Mesenchymal stem cell (in vitro differentiated cells and primary cell): Measurements from ENCODE around the gene CCL3.
A peak's percentile ranks its signal among the peaks of the same experiment; 100 is the strongest.

Source experiments
- DNase-seq: peaks from one replicate; pipeline ENCODE4 v3.0.0-alpha.2; 2013
- H2AFZ ChIP-seq: one replicate; pipeline ENCODE4 v1.6.1; 2013; ENCODE audit warnings: low read depth, mild to moderate bottlenecking, control low read depth, inconsistent platforms, low read length, moderate library complexity
- H2AK5ac ChIP-seq: 2 replicates; pipeline ENCODE4 v1.6.1; 2013; ENCODE audit warnings: low read length, moderate library complexity, mild to moderate bottlenecking, inconsistent platforms; ENCODE audit not compliant: severe bottlenecking
- H2BK120ac ChIP-seq: one replicate; pipeline ENCODE4 v1.6.1; 2013; ENCODE audit warnings: low read depth, mild to moderate bottlenecking, inconsistent platforms, low read length, moderate library complexity
- H2BK12ac ChIP-seq, 2 experiments: one replicate each; pipeline ENCODE4 v1.6.1; 2013; ENCODE audit warnings: inconsistent platforms in 2 of 2, low read length in 2 of 2, mild to moderate bottlenecking in 2 of 2, moderate library complexity in 2 of 2, control low read depth in 1 of 2
- H2BK15ac ChIP-seq: one replicate; pipeline ENCODE4 v1.6.1; 2013; ENCODE audit warnings: mild to moderate bottlenecking, low read depth, inconsistent platforms; ENCODE audit not compliant: poor library complexity, severe bottlenecking
- H2BK5ac ChIP-seq: 2 replicates; pipeline ENCODE4 v1.6.1; 2013; ENCODE audit warnings: low read depth, mild to moderate bottlenecking, low read length, control low read depth, inconsistent platforms; ENCODE audit not compliant: poor library complexity, severe bottlenecking
- H3K14ac ChIP-seq, 2 experiments: one replicate each; pipeline ENCODE4 v1.6.1; 2013; ENCODE audit warnings: inconsistent platforms in 2 of 2, low read length in 2 of 2, control low read depth in 1 of 2, mild to moderate bottlenecking in 1 of 2, moderate library complexity in 1 of 2
- H3K18ac ChIP-seq, 2 experiments: one replicate each; pipeline ENCODE4 v1.6.1; 2013; ENCODE audit warnings: inconsistent platforms in 2 of 2, low read length in 2 of 2, control low read depth in 1 of 2, low read depth in 1 of 2, mild to moderate bottlenecking in 1 of 2
- H3K23ac ChIP-seq, 2 experiments: one replicate each; pipeline ENCODE4 v1.6.1; 2013; ENCODE audit warnings: inconsistent platforms in 2 of 2, low read length in 2 of 2, mild to moderate bottlenecking in 2 of 2, moderate library complexity in 2 of 2, control low read depth in 1 of 2
- H3K27ac ChIP-seq: 2 replicates; pipeline ENCODE4 v1.5.1; 2013; ENCODE audit warnings: mild to moderate bottlenecking, moderate library complexity, low read length, control low read depth, inconsistent platforms; ENCODE audit not compliant: poor library complexity, severe bottlenecking
- H3K27me3 ChIP-seq, 2 experiments: 2 replicates each; pipeline versions ENCODE4 v1.6.1 to v1.7.0; 2013; ENCODE audit warnings: low read length in 2 of 2, mild to moderate bottlenecking in 2 of 2, moderate library complexity in 2 of 2, control low read depth in 1 of 2, inconsistent platforms in 1 of 2; ENCODE audit not compliant: control insufficient read depth in 1 of 2, insufficient read depth in 1 of 2
- H3K36me3 ChIP-seq, 2 experiments: 2 replicates each; pipeline versions ENCODE4 v1.6.1 to v1.7.0; 2013; ENCODE audit warnings: low read length in 2 of 2, control low read depth in 1 of 2, inconsistent platforms in 1 of 2, low read depth in 1 of 2, mild to moderate bottlenecking in 1 of 2; ENCODE audit not compliant: insufficient read depth in 2 of 2, control insufficient read depth in 1 of 2
- H3K4ac ChIP-seq, 2 experiments: one replicate each; pipeline ENCODE4 v1.6.1; 2013; ENCODE audit warnings: inconsistent platforms in 2 of 2, low read length in 2 of 2, mild to moderate bottlenecking in 2 of 2, moderate library complexity in 2 of 2, control low read depth in 1 of 2, low read depth in 1 of 2
- H3K4me1 ChIP-seq: 2 replicates; pipeline ENCODE4 v1.6.1; 2013; ENCODE audit warnings: low read depth, low read length, control low read depth; ENCODE audit not compliant: control insufficient read depth, insufficient read depth
- H3K4me2 ChIP-seq: 2 replicates; pipeline ENCODE4 v1.6.1; 2013; ENCODE audit warnings: low read length, mild to moderate bottlenecking, inconsistent platforms; ENCODE audit not compliant: poor library complexity, severe bottlenecking
- H3K4me3 ChIP-seq, 2 experiments: 2 replicates each; pipeline versions ENCODE4 v1.5.1 to v1.7.0; 2013; ENCODE audit warnings: low read length in 2 of 2, mild to moderate bottlenecking in 2 of 2, control low read depth in 1 of 2, low read depth in 1 of 2; ENCODE audit not compliant: insufficient read depth in 1 of 2
- H3K79me1 ChIP-seq: replicated peaks from 2 replicates; pipeline ENCODE4 v1.6.1; 2013; ENCODE audit warnings: mild to moderate bottlenecking, control low read depth, low read length, inconsistent platforms; ENCODE audit not compliant: poor library complexity, severe bottlenecking
- H3K9ac ChIP-seq: 2 replicates; pipeline ENCODE4 v1.7.0; 2013; ENCODE audit warnings: mild to moderate bottlenecking, low read length, moderate library complexity
- H3K9me3 ChIP-seq: 2 replicates; pipeline ENCODE4 v1.7.0; 2013; ENCODE audit warnings: mild to moderate bottlenecking, low read length; ENCODE audit not compliant: control insufficient read depth
- H4K8ac ChIP-seq: one replicate; pipeline ENCODE4 v1.6.1; 2013; ENCODE audit warnings: inconsistent platforms, mild to moderate bottlenecking, low read length, moderate library complexity
- H4K91ac ChIP-seq: one replicate; pipeline ENCODE4 v1.6.1; 2013; ENCODE audit warnings: mild to moderate bottlenecking, low read length, inconsistent platforms
- WGBS: methylation state at CpG from one replicate; pipeline ENCODE4 v1.1.7; 2013; ENCODE audit warnings: mixed read lengths; 5-methylcytosine and 5-hydroxymethylcytosine counted together

The CCL3 gene

GRCh38 chr17:36066365-36066985 is 23.5 kb downstream of the CCL3 start:
- Histone ChIP-seq H3K4me3 (no peak overlapping the region), H4K91ac (peak overlapping the region; percentile 30), H3K14ac (no peak overlapping the region), H3K4me1 (no peaks in the 10 kb centered on the region), H3K9ac (no peak overlapping the region), H3K4me2 (no peak overlapping the region), H3K27me3 (peaks cover 13 to 14% of the 10 kb centered on the region in 2 experiments), H3K9me3 (no peaks in the 10 kb centered on the region), H2AFZ (no peak overlapping the region), H4K8ac (no peak overlapping the region), H3K36me3 (no peaks in the 10 kb centered on the region), H2BK120ac (no peak overlapping the region), H3K79me1 (no peaks in the 10 kb centered on the region), H2BK15ac (no peak overlapping the region), H3K27ac (no peak overlapping the region), H3K4ac (no peak overlapping the region), H2AK5ac (no peak overlapping the region), H3K23ac (no peak overlapping the region), H2BK12ac (no peak overlapping the region), H2BK5ac (no peak overlapping the region), H3K18ac (no peak overlapping the region)
- no peak for DNase-seq
- WGBS, result 75% methylated on average over 6 of the region's 6 CpGs

GRCh38 chr17:36063786-36064541 is 26.0 kb downstream of the CCL3 start, which contains the start of gene CCL18:
TSS of gene CCL18 (plus strand) at chr17:36064272. CDS start at chr17:36064343, 71 bp downstream.
- Histone ChIP-seq H3K4ac (no peak within 1 kb of the TSS), H3K79me1 (no peaks in the 10 kb centered on the region), H3K18ac (no peak within 1 kb of the TSS), H2AK5ac (no peak within 1 kb of the TSS), H2BK15ac (no peak within 1 kb of the TSS), H2AFZ (no peak within 1 kb of the TSS), H4K8ac (no peak within 1 kb of the TSS), H3K4me2 (no peak within 1 kb of the TSS), H3K4me1 (no peaks in the 10 kb centered on the region), H3K4me3 (no peak within 1 kb of the TSS), H3K14ac (no peak within 1 kb of the TSS), H2BK120ac (no peak within 1 kb of the TSS), H3K23ac (no peak within 1 kb of the TSS), H4K91ac (no peak within 1 kb of the TSS), H2BK12ac (no peak within 1 kb of the TSS), H3K9ac (no peak within 1 kb of the TSS), H3K36me3 (no peaks in the 10 kb centered on the region), H3K9me3 (peaks cover 3% of the 10 kb centered on the region), H3K27ac (no peak within 1 kb of the TSS), H3K27me3 (peaks cover 5% of the 10 kb centered on the region in 2 experiments), H2BK5ac (no peak within 1 kb of the TSS)
- no peak for DNase-seq
- 48% methylated on average over 4 of the region's 5 CpGs for WGBS

GRCh38 chr17:36060816-36061215 is 29.1 kb downstream of the CCL3 start:
- Histone ChIP-seq H3K27ac (no peak overlapping the region), H3K4me1 (no peaks in the 10 kb centered on the region), H3K4ac (no peak overlapping the region), H4K91ac (no peak overlapping the region), H2BK15ac (no peak overlapping the region), H3K18ac (no peak overlapping the region), H3K4me3 (no peak overlapping the region), H3K27me3 (peaks cover 0 to 2% of the 10 kb centered on the region in 2 experiments), H2BK5ac (no peak overlapping the region), H3K9ac (no peak overlapping the region), H3K14ac (no peak overlapping the region), H2AFZ (no peak overlapping the region), H2AK5ac (no peak overlapping the region), H3K4me2 (no peak overlapping the region), H3K36me3 (no peaks in the 10 kb centered on the region), H3K79me1 (no peaks in the 10 kb centered on the region), H3K9me3 (peaks cover 3% of the 10 kb centered on the region), H2BK12ac (no peak overlapping the region), H2BK120ac (no peak overlapping the region), H4K8ac (no peak overlapping the region), H3K23ac (no peak overlapping the region)
- no peak for DNase-seq
- whole genome bisulfite sequencing, result 75% methylated on average over 2 of the region's 2 CpGs

- Histone ChIP-seq H3K27me3 (peaks cover 0 to 2% of the 10 kb centered on the region in 2 experiments), H3K4me3 (no peak overlapping the region), H3K4ac (no peak overlapping the region), H3K4me1 (no peaks in the 10 kb centered on the region), H3K9me3 (peaks cover 3% of the 10 kb centered on the region), H2BK12ac (no peak overlapping the region), H3K27ac (no peak overlapping the region), H3K36me3 (no peaks in the 10 kb centered on the region), H2BK15ac (no peak overlapping the region), H3K14ac (no peak overlapping the region), H4K8ac (no peak overlapping the region), H2BK120ac (no peak overlapping the region), H3K79me1 (no peaks in the 10 kb centered on the region), H3K9ac (no peak overlapping the region), H3K18ac (no peak overlapping the region), H3K23ac (no peak overlapping the region), H3K4me2 (no peak overlapping the region), H2AK5ac (no peak overlapping the region), H2BK5ac (no peak overlapping the region), H2AFZ (no peak overlapping the region), H4K91ac (no peak overlapping the region)
- WGBS, result 89% methylated on average over 7 of the region's 7 CpGs
- DNase-seq, result no peak
Measured at GRCh38 chr17:36059406-36059805, 30.5 kb downstream of the CCL3 start.
